ENCODE data around the gene GLS. TPM values are rescaled to one million over a fixed set of nuclear protein-coding genes. Genes with fewer than 3 reads are reported as not detected.

GLS gene
- total RNA-seq, 4 donors from 2014 or later: 60.6 to 128 (median 75.7) TPM

- TF ChIP-seq EP300 (IDR thresholded peaks at IDR 0.05) (no peak), POLR2A (IDR thresholded peaks at IDR 0.05) (no peak), POLR2AphosphoS5 (IDR thresholded peaks at IDR 0.05) (no peak), CTCF (IDR thresholded peaks at IDR 0.05) (no peak)
- Histone ChIP-seq H3K4me1 (no peaks in the 10 kb centered on the region), H3K9me3 (no peaks in the 10 kb centered on the region), H3K4me3 (no peak overlapping the region), H3K27me3 (no peaks in the 10 kb centered on the region), H3K27ac (no peak overlapping the region), H3K36me3 (peaks cover 45% of the 10 kb centered on the region)
- WGBS: 96% methylated on average over 1 of the region's 1 CpG
- no peak for DNase-seq (ENCODE audit: low spot score in 2 of 2)
These were observed 41.8 kb downstream of the GLS start for GRCh38 chr2:190922376-190922775.

- Histone ChIP-seq H3K27ac (no peak overlapping the region), H3K36me3 (peaks cover 65% of the 10 kb centered on the region), H3K27me3 (no peaks in the 10 kb centered on the region), H3K9me3 (no peaks in the 10 kb centered on the region), H3K4me3 (no peak overlapping the region), H3K4me1 (no peaks in the 10 kb centered on the region)
- DNase-seq (ENCODE audit: low spot score in 2 of 2): no peak
- TF ChIP-seq POLR2AphosphoS5 (IDR thresholded peaks at IDR 0.05): no peak
- no peak for TF ChIP-seq CTCF (IDR thresholded peaks at IDR 0.05)
- TF ChIP-seq POLR2A (IDR thresholded peaks at IDR 0.05): no peak
- TF ChIP-seq EP300 (IDR thresholded peaks at IDR 0.05): no peak
- 60% methylated on average over 2 of the region's 2 CpGs for WGBS
These were observed 46.7 kb downstream of the GLS start for GRCh38 chr2:190927301-190927700.

- no peaks in the 10 kb centered on the region for H3K9me3 ChIP-seq
- peaks cover 48% of the 10 kb centered on the region for H3K36me3 ChIP-seq
- H3K4me3 ChIP-seq: no peak overlapping the region
- TF ChIP-seq POLR2A (IDR thresholded peaks at IDR 0.05): no peak
- no peak for TF ChIP-seq EP300 (IDR thresholded peaks at IDR 0.05)
- no peak for TF ChIP-seq CTCF (IDR thresholded peaks at IDR 0.05)
- no peak for TF ChIP-seq POLR2AphosphoS5 (IDR thresholded peaks at IDR 0.05)
- no peaks in the 10 kb centered on the region for H3K4me1 ChIP-seq
- DNase-seq (ENCODE audit: low spot score in 2 of 2): no peak
- H3K27ac ChIP-seq: no peak overlapping the region
- H3K27me3 ChIP-seq: no peaks in the 10 kb centered on the region
- 93% methylated on average over 7 of the region's 7 CpGs for WGBS
These were observed 49.3 kb downstream of the GLS start for GRCh38 chr2:190929919-190930318.

- Histone ChIP-seq H3K4me1 (no peaks in the 10 kb centered on the region), H3K27me3 (no peaks in the 10 kb centered on the region), H3K36me3 (peaks cover 48% of the 10 kb centered on the region), H3K27ac (no peak overlapping the region), H3K4me3 (no peak overlapping the region), H3K9me3 (no peaks in the 10 kb centered on the region)
- no peak for TF ChIP-seq POLR2A (IDR thresholded peaks at IDR 0.05)
- TF ChIP-seq POLR2AphosphoS5 (IDR thresholded peaks at IDR 0.05): no peak
- no peak for TF ChIP-seq EP300 (IDR thresholded peaks at IDR 0.05)
- TF ChIP-seq CTCF (IDR thresholded peaks at IDR 0.05): no peak
- no peak for DNase-seq (ENCODE audit: low spot score in 2 of 2)
- WGBS: 93% methylated on average over 3 of the region's 3 CpGs
These were observed 49.8 kb downstream of the GLS start for GRCh38 chr2:190930411-190930810.

- Histone ChIP-seq H3K27me3 (no peaks in the 10 kb centered on the region), H3K4me3 (no peak overlapping the region), H3K36me3 (peaks cover 36% of the 10 kb centered on the region), H3K9me3 (no peaks in the 10 kb centered on the region), H3K27ac (no peak overlapping the region), H3K4me1 (no peaks in the 10 kb centered on the region)
- no peak for DNase-seq (ENCODE audit: low spot score in 2 of 2)
- no peak for TF ChIP-seq CTCF (IDR thresholded peaks at IDR 0.05)
- TF ChIP-seq POLR2AphosphoS5 (IDR thresholded peaks at IDR 0.05): no peak
- no peak for TF ChIP-seq POLR2A (IDR thresholded peaks at IDR 0.05)
- TF ChIP-seq EP300 (IDR thresholded peaks at IDR 0.05): no peak
- WGBS: 87% methylated on average over 1 of the region's 1 CpG
These were observed 51.9 kb downstream of the GLS start for GRCh38 chr2:190932514-190932913.
